ENCODE measurements around the gene TFPT. TPM values are rescaled to one million over a fixed set of nuclear protein-coding genes. Genes with fewer than 3 reads are reported as not detected.

The TFPT gene
- total and polyA plus RNA-seq, 2 of the 13 experiments (the other 11 are each of a cell fraction or from before 2014, with no cell fraction given): 8.4 to 10.7 TPM

DNA sequence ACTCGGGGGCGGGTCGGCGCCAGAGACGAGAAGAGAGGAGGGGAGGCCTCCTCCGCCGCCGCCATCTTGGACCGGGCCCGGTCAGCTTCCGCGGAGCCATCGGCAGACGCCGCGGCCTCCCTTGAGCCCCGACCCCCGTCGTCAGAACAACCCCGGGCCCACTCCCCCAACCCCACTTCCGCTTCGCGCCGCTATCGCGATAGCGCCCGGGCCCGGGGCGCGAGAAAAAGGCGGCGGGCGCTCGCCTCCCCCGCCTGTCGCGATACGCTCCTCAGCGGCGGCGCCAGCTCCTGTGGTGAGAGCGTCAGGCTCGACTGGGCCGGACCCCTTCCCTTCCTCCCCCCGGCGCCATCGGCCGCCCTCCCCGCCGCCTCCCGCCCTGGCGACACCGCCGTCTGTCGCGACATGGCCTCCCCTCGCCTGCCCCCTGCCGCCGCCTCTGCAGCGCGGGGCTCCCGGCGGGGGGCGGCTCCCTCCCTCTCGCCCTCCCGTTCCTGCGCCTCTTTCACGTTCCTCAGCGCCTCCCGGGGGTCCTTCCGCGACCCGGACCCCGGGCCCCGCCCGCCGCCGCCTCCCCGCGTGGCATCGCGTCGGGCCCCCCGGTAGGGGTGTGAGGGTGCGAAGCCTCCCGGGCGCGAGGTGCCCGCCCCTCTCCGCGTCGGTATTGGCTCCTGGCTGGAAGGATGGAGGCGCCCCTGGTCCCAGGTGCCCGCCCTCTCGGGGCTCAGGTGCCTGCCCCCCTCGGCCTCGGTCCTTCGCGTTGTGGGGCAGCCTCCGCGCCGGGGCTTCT lies 22.4 kb upstream of the TFPT start, which contains the start of gene CNOT3 (continued):
- TF ChIP-seq, protein P1, sequence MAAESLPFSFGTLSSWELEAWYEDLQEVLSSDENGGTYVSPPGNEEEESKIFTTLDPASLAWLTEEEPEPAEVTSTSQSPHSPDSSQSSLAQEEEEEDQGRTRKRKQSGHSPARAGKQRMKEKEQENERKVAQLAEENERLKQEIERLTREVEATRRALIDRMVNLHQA (CRISPR knock-in tag; IDR thresholded peaks at IDR 0.05): no peak
- TF ChIP-seq, protein P2, sequence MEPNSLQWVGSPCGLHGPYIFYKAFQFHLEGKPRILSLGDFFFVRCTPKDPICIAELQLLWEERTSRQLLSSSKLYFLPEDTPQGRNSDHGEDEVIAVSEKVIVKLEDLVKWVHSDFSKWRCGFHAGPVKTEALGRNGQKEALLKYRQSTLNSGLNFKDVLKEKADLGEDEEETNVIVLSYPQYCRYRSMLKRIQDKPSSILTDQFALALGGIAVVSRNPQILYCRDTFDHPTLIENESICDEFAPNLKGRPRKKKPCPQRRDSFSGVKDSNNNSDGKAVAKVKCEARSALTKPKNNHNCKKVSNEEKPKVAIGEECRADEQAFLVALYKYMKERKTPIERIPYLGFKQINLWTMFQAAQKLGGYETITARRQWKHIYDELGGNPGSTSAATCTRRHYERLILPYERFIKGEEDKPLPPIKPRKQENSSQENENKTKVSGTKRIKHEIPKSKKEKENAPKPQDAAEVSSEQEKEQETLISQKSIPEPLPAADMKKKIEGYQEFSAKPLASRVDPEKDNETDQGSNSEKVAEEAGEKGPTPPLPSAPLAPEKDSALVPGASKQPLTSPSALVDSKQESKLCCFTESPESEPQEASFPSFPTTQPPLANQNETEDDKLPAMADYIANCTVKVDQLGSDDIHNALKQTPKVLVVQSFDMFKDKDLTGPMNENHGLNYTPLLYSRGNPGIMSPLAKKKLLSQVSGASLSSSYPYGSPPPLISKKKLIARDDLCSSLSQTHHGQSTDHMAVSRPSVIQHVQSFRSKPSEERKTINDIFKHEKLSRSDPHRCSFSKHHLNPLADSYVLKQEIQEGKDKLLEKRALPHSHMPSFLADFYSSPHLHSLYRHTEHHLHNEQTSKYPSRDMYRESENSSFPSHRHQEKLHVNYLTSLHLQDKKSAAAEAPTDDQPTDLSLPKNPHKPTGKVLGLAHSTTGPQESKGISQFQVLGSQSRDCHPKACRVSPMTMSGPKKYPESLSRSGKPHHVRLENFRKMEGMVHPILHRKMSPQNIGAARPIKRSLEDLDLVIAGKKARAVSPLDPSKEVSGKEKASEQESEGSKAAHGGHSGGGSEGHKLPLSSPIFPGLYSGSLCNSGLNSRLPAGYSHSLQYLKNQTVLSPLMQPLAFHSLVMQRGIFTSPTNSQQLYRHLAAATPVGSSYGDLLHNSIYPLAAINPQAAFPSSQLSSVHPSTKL (CRISPR knock-in tag; IDR thresholded peaks at IDR 0.05): no peak
- TF ChIP-seq KAT2B (IDR thresholded peaks at IDR 0.05; ENCODE audit: borderline replicate concordance, low read depth, low read length): no peak
- peak; percentile 82 for TF ChIP-seq POLR2G (IDR thresholded peaks at IDR 0.05; ENCODE audit: low read depth, low read length)
- TF ChIP-seq ZSCAN31 (CRISPR knock-in tag; IDR thresholded peaks at IDR 0.05; ENCODE audit: low read depth): peak; percentile 51; the same call in 1 of the 2 replicates
- TF ChIP-seq HOXA9 (CRISPR knock-in tag; IDR thresholded peaks at IDR 0.05; ENCODE audit: borderline replicate concordance): no peak
- TF ChIP-seq, protein P3, sequence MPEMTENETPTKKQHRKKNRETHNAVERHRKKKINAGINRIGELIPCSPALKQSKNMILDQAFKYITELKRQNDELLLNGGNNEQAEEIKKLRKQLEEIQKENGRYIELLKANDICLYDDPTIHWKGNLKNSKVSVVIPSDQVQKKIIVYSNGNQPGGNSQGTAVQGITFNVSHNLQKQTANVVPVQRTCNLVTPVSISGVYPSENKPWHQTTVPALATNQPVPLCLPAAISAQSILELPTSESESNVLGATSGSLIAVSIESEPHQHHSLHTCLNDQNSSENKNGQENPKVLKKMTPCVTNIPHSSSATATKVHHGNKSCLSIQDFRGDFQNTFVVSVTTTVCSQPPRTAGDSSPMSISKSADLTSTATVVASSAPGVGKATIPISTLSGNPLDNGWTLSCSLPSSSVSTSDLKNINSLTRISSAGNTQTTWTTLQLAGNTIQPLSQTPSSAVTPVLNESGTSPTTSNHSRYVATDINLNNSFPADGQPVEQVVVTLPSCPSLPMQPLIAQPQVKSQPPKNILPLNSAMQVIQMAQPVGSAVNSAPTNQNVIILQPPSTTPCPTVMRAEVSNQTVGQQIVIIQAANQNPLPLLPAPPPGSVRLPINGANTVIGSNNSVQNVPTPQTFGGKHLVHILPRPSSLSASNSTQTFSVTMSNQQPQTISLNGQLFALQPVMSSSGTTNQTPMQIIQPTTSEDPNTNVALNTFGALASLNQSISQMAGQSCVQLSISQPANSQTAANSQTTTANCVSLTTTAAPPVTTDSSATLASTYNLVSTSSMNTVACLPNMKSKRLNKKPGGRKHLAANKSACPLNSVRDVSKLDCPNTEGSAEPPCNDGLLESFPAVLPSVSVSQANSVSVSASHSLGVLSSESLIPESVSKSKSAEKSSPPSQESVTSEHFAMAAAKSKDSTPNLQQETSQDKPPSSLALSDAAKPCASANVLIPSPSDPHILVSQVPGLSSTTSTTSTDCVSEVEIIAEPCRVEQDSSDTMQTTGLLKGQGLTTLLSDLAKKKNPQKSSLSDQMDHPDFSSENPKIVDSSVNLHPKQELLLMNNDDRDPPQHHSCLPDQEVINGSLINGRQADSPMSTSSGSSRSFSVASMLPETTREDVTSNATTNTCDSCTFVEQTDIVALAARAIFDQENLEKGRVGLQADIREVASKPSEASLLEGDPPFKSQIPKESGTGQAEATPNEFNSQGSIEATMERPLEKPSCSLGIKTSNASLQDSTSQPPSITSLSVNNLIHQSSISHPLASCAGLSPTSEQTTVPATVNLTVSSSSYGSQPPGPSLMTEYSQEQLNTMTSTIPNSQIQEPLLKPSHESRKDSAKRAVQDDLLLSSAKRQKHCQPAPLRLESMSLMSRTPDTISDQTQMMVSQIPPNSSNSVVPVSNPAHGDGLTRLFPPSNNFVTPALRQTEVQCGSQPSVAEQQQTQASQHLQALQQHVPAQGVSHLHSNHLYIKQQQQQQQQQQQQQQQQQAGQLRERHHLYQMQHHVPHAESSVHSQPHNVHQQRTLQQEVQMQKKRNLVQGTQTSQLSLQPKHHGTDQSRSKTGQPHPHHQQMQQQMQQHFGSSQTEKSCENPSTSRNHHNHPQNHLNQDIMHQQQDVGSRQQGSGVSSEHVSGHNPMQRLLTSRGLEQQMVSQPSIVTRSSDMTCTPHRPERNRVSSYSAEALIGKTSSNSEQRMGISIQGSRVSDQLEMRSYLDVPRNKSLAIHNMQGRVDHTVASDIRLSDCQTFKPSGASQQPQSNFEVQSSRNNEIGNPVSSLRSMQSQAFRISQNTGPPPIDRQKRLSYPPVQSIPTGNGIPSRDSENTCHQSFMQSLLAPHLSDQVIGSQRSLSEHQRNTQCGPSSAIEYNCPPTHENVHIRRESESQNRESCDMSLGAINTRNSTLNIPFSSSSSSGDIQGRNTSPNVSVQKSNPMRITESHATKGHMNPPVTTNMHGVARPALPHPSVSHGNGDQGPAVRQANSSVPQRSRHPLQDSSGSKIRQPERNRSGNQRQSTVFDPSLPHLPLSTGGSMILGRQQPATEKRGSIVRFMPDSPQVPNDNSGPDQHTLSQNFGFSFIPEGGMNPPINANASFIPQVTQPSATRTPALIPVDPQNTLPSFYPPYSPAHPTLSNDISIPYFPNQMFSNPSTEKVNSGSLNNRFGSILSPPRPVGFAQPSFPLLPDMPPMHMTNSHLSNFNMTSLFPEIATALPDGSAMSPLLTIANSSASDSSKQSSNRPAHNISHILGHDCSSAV (CRISPR knock-in tag; IDR thresholded peaks at IDR 0.05; ENCODE audit: borderline replicate concordance): no peak
- TF ChIP-seq TIGD3 (CRISPR knock-in tag; IDR thresholded peaks at IDR 0.05; ENCODE audit: borderline replicate concordance): no peak
- TF ChIP-seq, protein P4, sequence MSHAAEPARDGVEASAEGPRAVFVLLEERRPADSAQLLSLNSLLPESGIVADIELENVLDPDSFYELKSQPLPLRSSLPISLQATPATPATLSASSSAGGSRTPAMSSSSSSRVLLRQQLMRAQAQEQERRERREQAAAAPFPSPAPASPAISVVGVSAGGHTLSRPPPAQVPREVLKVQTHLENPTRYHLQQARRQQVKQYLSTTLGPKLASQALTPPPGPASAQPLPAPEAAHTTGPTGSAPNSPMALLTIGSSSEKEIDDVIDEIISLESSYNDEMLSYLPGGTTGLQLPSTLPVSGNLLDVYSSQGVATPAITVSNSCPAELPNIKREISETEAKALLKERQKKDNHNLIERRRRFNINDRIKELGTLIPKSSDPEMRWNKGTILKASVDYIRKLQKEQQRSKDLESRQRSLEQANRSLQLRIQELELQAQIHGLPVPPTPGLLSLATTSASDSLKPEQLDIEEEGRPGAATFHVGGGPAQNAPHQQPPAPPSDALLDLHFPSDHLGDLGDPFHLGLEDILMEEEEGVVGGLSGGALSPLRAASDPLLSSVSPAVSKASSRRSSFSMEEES (CRISPR knock-in tag; IDR thresholded peaks at IDR 0.05): no peak
- TF ChIP-seq ZNF350 (CRISPR knock-in tag; IDR thresholded peaks at IDR 0.05; ENCODE audit: borderline replicate concordance, low read depth): no peak
- TF ChIP-seq ZFP62 (CRISPR knock-in tag; IDR thresholded peaks at IDR 0.05): no peak
- 0 out of 2 replicates have a peak, but pooled peaks have one; percentile 57 for TF ChIP-seq ZNF546 (CRISPR knock-in tag; conservative IDR thresholded peaks at IDR 0.05)
- no peak for TF ChIP-seq RFXANK (CRISPR knock-in tag; IDR thresholded peaks at IDR 0.05)
